ENCODE data around the gene RAMP1. TPM values are rescaled to one million over a fixed set of nuclear protein-coding genes. Genes with fewer than 3 reads are reported as not detected.

RAMP1 gene
- polyA plus RNA-seq, 4 donors, result 61.6 to 155 (median 88.0) TPM

DNA sequence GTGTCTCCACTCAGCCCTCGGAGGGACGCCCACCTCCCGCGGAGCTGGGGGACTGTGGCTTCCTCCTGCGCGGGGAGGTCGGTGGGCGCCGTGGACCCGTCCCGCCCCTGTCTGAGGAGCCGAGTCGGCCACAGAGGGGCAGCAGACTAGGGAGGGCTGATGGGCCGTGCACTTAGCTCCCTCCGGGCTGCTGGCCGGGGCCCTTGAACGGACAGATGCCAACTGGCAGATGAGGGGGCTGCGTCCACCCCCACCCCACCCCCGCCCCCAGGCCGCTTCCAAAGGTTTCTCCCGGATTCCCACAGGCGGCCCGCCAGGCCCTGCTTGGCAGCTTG, 96.9 kb downstream of the RAMP1 start:
- FAIRE-seq (no peak), DNase-seq (no peak)
- Histone ChIP-seq H3K4me3 (ENCODE audit: low read depth in 1 of 3, low read length in 3 of 3) (peak overlapping the region in 2 of 3 donors; percentile 5 to 44), H3K36me3 (ENCODE audit: control insufficient read depth in 3 of 3, insufficient read depth in 2 of 3, low read depth in 1 of 3, low read length in 3 of 3) (no peaks in the 10 kb centered on the region), H3K27me3 (ENCODE audit: control insufficient read depth in 3 of 3, insufficient read depth in 3 of 3, low read length in 3 of 3) (peaks cover 0 to 12% (median 4%) of the 10 kb centered on the region in 3 donors), H3K9me3 (ENCODE audit: control insufficient read depth in 2 of 2, insufficient read depth in 1 of 2, low read depth in 1 of 2, low read length in 1 of 2) (peaks cover 0 to 3% of the 10 kb centered on the region in 2 donors), H3K4me1 (ENCODE audit: control insufficient read depth in 3 of 3, insufficient read depth in 2 of 3, low read depth in 1 of 3, low read length in 2 of 3) (peaks cover 0 to 5% (median 4%) of the 10 kb centered on the region in 3 donors), H3K27ac (ENCODE audit: low read depth in 1 of 3, low read length in 2 of 3) (no peak overlapping the region)
- 23 to 48% (median 27%) methylated on average over 15 to 23 of the region's 23 CpGs for WGBS, 3 donors

DNA sequence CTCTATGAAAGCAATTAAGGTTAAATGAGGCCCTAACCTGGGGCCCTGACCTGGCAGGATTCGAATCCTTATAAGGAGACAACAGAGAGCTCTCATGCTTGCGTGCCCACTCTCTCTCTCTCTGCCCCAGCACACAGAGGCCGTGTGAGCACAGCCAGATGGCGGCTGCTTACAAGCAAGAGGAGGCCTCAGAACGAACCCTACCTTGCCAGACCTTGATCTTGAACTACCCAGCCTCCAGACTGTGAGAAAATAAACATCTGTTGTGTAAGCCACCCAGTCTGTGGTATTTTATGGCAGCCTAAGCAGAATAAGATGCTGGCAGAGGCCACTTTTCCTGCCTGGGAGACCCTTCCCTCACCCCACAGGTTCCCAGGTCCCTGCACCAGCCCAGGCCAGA, 102.2 kb downstream of the RAMP1 start:
- WGBS, 3 donors, result 84 to 89% (median 87%) methylated on average over 5 of the region's 5 CpGs
- Histone ChIP-seq H3K4me1 (ENCODE audit: control insufficient read depth in 3 of 3, insufficient read depth in 2 of 3, low read depth in 1 of 3, low read length in 2 of 3) (peaks cover 0 to 15% (median 0%) of the 10 kb centered on the region in 3 donors), H3K27ac (ENCODE audit: low read depth in 1 of 3, low read length in 2 of 3) (no peak overlapping the region), H3K27me3 (ENCODE audit: control insufficient read depth in 3 of 3, insufficient read depth in 3 of 3, low read length in 3 of 3) (no peaks in the 10 kb centered on the region), H3K4me3 (ENCODE audit: low read depth in 1 of 3, low read length in 3 of 3) (no peak overlapping the region), H3K36me3 (ENCODE audit: control insufficient read depth in 3 of 3, insufficient read depth in 2 of 3, low read depth in 1 of 3, low read length in 3 of 3) (no peaks in the 10 kb centered on the region), H3K9me3 (ENCODE audit: control insufficient read depth in 2 of 2, insufficient read depth in 1 of 2, low read depth in 1 of 2, low read length in 1 of 2) (peaks cover 0 to 24% of the 10 kb centered on the region in 2 donors)
- FAIRE-seq (no peak), DNase-seq (no peak)

Other genes with a start within 250 kb of the RAMP1 start
- 10 to 100 TPM; 46.0 to 76.7 (median 51.9) TPM for gene LRRFIP1, start 232.0 kb upstream of the RAMP1 start, polyA plus RNA-seq
- under 1 TPM in 3 of 4 donors, not detected in 1; 0.12 to 0.30 (median 0.22) TPM for gene RBM44, start 60.8 kb upstream of the RAMP1 start, polyA plus RNA-seq
- gene UBE2F, start 107.4 kb downstream of the RAMP1 start, polyA plus RNA-seq, result 10 to 100 TPM; 39.7 to 64.2 (median 54.7) TPM
- 10 to 100 TPM; 12.7 to 28.8 (median 23.7) TPM for gene SCLY, start 201.4 kb downstream of the RAMP1 start, polyA plus RNA-seq
- gene ESPNL, start 240.7 kb downstream of the RAMP1 start, polyA plus RNA-seq, result 1 to 10 TPM in 1 of 4 donors, under 1 TPM in 2, not detected in 1; 0.54 to 1.4 (median 0.64) TPM

Data from small intestine (tissue), 7 donors.